ENCODE results near the gene PTPRN2. TPM values are rescaled to one million over a fixed set of nuclear protein-coding genes. Genes with fewer than 3 reads are reported as not detected.

PTPRN2 gene
- total and polyA plus RNA-seq, 2 of the 8 experiments (the other 6 are each of a cell fraction or from before 2014, with no cell fraction given): 2.6 to 4.5 TPM

DNA sequence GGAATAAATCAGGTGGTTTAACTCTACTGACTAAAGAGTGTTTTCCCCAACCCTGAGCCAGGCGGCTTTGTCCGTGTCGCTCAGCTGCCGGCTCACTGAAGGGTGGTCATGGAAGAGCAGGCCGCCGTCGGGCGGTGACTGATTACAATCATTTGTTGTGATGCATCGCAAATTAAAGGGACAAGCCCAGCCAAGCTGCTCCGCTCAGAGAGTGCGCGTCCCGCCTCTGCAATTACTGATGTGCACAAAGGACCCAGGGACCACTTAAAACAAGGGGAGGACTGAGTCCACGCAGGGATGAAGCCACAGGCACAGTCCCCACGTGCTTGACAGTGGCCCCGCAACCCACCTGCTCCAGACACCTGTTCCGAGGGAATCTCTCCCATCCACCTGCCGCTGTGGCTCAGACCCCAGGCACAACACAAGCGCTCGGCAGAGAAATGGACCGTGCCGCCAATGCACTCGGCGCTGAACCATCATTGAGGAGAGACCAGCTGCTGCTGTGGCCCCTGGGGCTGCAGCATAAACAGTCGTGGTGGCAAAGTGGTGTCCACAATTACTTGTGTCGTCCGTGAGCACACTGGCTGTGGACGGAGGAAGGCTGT lies 526.5 kb downstream of the PTPRN2 start:
- Histone ChIP-seq H2BK20ac (ENCODE audit: low read length) (no peak overlapping the region), H4K20me1 (replicated peaks in 1 of 2; ENCODE audit: control insufficient read depth in 1 of 2, insufficient read depth in 2 of 2, low read length in 2 of 2) (no peaks in the 10 kb centered on the region), H2BK12ac (ENCODE audit: low read depth, low read length) (no peak overlapping the region), H3K9ac (replicated peaks in 1 of 4; ENCODE audit: extremely low read depth in 1 of 4, low read depth in 3 of 4, low read length in 3 of 4) (no peak overlapping the region), H3K18ac (ENCODE audit: extremely low read depth, low read length) (no peak overlapping the region), H3K56ac (replicated peaks; ENCODE audit: insufficient read length, low read depth, low read length) (no peak overlapping the region), H2AK5ac (ENCODE audit: low read depth, low read length) (no peak overlapping the region), H3K4me2 (ENCODE audit: insufficient read depth in 1 of 2, low read depth in 2 of 2, low read length in 2 of 2) (no peak overlapping the region), H2AFZ (ENCODE audit: low read length) (no peak overlapping the region), H3K27me3 (replicated peaks in 1 of 4; ENCODE audit: control insufficient read depth in 3 of 4, extremely low read depth in 1 of 4, insufficient read depth in 3 of 4, low read length in 3 of 4) (no peaks in the 10 kb centered on the region), H3K27ac (ENCODE audit: low read depth, low read length) (no peak overlapping the region), H3K23ac (ENCODE audit: insufficient read length) (no peak overlapping the region), H3K4me1 (replicated peaks in 1 of 4; ENCODE audit: control insufficient read depth in 3 of 4, insufficient read depth in 4 of 4, low read length in 3 of 4) (no peaks in the 10 kb centered on the region), H3K14ac (ENCODE audit: insufficient read length) (no peak overlapping the region), H3K79me1 (ENCODE audit: low read depth, low read length) (no peaks in the 10 kb centered on the region), H3K4me3 (ENCODE audit: extremely low read depth in 1 of 4, insufficient read depth in 2 of 4, low read depth in 3 of 4, low read length in 4 of 4) (no peak overlapping the region), H4K91ac (replicated peaks; ENCODE audit: insufficient read length, low read length) (no peak overlapping the region), H3K4ac (replicated peaks; ENCODE audit: insufficient read length, low read depth, low read length) (no peak overlapping the region), H2BK120ac (replicated peaks; ENCODE audit: low read depth, low read length) (no peak overlapping the region), H3K36me3 (ENCODE audit: control insufficient read depth in 2 of 4, insufficient read depth in 4 of 4, low read length in 3 of 4) (no peaks in the 10 kb centered on the region), H3K79me2 (ENCODE audit: control insufficient read depth in 1 of 2, insufficient read depth in 2 of 2, low read length in 2 of 2) (no peaks in the 10 kb centered on the region), H3K9me3 (ENCODE audit: insufficient read depth in 2 of 2, low read depth in 1 of 2, low read length in 1 of 2) (peaks cover 46 to 64% of the 10 kb centered on the region in 2 experiments), H4K8ac (ENCODE audit: extremely low read depth, insufficient read depth, low read length) (no peak overlapping the region), H2BK15ac (ENCODE audit: low read length) (no peak overlapping the region), H2BK5ac (ENCODE audit: low read depth, low read length) (no peak overlapping the region), H4K5ac (ENCODE audit: insufficient read length, low read depth, low read length) (no peak overlapping the region), H3K23me2 (ENCODE audit: low read depth, low read length) (no peaks in the 10 kb centered on the region)
- ChIA-PET POLR2A (ENCODE audit: partially characterized antibody) (no interaction called here), CTCF (ENCODE audit: partially characterized antibody) (no interaction called here)
- WGBS, 2 experiments (ENCODE audit: extremely low coverage in 1 of 2, insufficient coverage in 1 of 2, insufficient read length in 1 of 2, insufficient replicate concordance in 2 of 2, low coverage in 1 of 2, low lambda C conversion rate in 2 of 2, missing lambda C conversion rate in 1 of 2): 88% methylated on average over 28 of the region's 28 CpGs; no CpG with 5 or more reads in 1 of the 2 experiments
- FAIRE-seq (no peak), DNase-seq (ENCODE audit: low read depth in 1 of 2, low spot score in 2 of 2) (no peak)
- no peak for TF ChIP-seq CHD1 (IDR thresholded peaks at IDR 0.05; ENCODE audit: low read depth, low read length)
- no peak for TF ChIP-seq SP4 (IDR thresholded peaks at IDR 0.05; ENCODE audit: low read length)
- TF ChIP-seq, protein P1, sequence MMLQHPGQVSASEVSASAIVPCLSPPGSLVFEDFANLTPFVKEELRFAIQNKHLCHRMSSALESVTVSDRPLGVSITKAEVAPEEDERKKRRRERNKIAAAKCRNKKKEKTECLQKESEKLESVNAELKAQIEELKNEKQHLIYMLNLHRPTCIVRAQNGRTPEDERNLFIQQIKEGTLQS (IDR thresholded peaks at IDR 0.05; ENCODE audit: insufficient read depth, low read depth, low read length): no peak
- no peak for TF ChIP-seq SUZ12 (IDR thresholded peaks at IDR 0.05; ENCODE audit: low read length)
- no peak for TF ChIP-seq MAFK (IDR thresholded peaks at IDR 0.05; ENCODE audit: low read depth, low read length)
- TF ChIP-seq CHD2 (IDR thresholded peaks at IDR 0.05; ENCODE audit: low read length): no peak
- TF ChIP-seq, protein P2, sequence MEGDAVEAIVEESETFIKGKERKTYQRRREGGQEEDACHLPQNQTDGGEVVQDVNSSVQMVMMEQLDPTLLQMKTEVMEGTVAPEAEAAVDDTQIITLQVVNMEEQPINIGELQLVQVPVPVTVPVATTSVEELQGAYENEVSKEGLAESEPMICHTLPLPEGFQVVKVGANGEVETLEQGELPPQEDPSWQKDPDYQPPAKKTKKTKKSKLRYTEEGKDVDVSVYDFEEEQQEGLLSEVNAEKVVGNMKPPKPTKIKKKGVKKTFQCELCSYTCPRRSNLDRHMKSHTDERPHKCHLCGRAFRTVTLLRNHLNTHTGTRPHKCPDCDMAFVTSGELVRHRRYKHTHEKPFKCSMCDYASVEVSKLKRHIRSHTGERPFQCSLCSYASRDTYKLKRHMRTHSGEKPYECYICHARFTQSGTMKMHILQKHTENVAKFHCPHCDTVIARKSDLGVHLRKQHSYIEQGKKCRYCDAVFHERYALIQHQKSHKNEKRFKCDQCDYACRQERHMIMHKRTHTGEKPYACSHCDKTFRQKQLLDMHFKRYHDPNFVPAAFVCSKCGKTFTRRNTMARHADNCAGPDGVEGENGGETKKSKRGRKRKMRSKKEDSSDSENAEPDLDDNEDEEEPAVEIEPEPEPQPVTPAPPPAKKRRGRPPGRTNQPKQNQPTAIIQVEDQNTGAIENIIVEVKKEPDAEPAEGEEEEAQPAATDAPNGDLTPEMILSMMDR (IDR thresholded peaks at IDR 0.05; ENCODE audit: control extremely low read depth in 1 of 3, insufficient read depth in 1 of 3, low read depth in 1 of 3, low read length in 3 of 3): no peak
- TF ChIP-seq SAP30 (IDR thresholded peaks at IDR 0.05; ENCODE audit: insufficient read depth, insufficient replicate concordance, low read length): no peak
- no peak for TF ChIP-seq SRF (IDR thresholded peaks at IDR 0.05; ENCODE audit: low read depth, low read length)
- TF ChIP-seq RBBP5 (IDR thresholded peaks at IDR 0.05; ENCODE audit: borderline replicate concordance, low read depth, low read length): no peak

Data from H1 (cell line).